Retinal pigment epithelial cell (primary cell): ENCODE measurements around the gene ISLR.

ENCODE experiments used
- DNase-seq: peaks from one replicate; pipeline ENCODE4 v3.0.0-alpha.2; 2010; ENCODE audit warnings: low read depth
- H3K4me3 ChIP-seq: 2 replicates; pipeline ENCODE4 v1.5.1; 2011; ENCODE audit warnings: mild to moderate bottlenecking, low read length, control low read depth, moderate library complexity
- TF ChIP-seq, protein P1 (sequence below): conservative IDR thresholded peaks from 2 replicates; pipeline ENCODE4 v1.5.1; 2011; ENCODE audit warnings: low read depth, low read length, control low read depth, inconsistent platforms

ISLR gene

GRCh38 chr15:74129586-74130154, 43.8 kb upstream of the ISLR start:
- TF ChIP-seq, protein P1, sequence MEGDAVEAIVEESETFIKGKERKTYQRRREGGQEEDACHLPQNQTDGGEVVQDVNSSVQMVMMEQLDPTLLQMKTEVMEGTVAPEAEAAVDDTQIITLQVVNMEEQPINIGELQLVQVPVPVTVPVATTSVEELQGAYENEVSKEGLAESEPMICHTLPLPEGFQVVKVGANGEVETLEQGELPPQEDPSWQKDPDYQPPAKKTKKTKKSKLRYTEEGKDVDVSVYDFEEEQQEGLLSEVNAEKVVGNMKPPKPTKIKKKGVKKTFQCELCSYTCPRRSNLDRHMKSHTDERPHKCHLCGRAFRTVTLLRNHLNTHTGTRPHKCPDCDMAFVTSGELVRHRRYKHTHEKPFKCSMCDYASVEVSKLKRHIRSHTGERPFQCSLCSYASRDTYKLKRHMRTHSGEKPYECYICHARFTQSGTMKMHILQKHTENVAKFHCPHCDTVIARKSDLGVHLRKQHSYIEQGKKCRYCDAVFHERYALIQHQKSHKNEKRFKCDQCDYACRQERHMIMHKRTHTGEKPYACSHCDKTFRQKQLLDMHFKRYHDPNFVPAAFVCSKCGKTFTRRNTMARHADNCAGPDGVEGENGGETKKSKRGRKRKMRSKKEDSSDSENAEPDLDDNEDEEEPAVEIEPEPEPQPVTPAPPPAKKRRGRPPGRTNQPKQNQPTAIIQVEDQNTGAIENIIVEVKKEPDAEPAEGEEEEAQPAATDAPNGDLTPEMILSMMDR: no peak
- no peak for DNase-seq
- no peak overlapping the region for H3K4me3 ChIP-seq

DNA sequence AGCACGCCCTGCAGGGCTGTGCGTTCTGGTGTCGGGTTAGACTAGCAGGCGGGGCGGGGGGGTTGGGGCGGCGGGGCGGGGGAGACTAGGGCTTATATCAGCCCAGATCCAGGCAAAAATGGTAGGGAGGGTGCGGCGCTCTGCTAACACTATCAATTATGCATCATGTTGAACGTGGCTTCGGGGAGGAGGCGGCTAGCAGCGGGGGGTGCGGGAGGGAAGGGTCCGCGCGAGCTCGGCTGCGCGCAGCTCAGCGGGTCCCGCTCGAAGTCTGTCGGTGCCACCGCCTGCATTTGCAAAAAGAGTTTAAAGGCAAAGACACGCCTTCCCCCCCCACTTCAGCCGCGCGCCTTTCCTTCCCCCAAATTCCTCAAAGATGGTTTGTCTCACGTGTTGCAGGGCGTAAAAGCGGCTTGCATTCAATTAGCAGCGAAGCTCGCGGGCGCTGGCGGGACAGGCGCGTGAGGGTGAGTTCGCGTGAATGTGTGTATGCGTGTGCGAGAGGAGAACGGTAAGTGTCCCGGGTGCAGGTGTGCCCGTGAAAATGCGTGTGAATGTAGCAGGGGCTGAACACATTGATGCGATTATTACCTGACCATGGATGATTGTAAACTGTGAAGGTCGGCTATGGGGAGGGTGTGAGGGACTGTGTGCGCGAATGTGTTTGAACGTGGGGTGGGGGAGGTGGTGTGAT, 43.2 kb upstream of the ISLR start, which contains the start of gene ISLR2:
Gene ISLR2 (plus strand): TSS at position 432 of the 694 bp plus-strand sequence. CDS start 2,169 bp downstream, outside the sequence.
- TF ChIP-seq, protein P1: no peak
- no peak for DNase-seq
- H3K4me3 ChIP-seq: no peak within 1 kb of the TSS

GRCh38 chr15:74130849-74131627, 42.5 kb upstream of the ISLR start:
- TF ChIP-seq, protein P1: no peak
- no peak for DNase-seq
- H3K4me3 ChIP-seq: no peak overlapping the region

GRCh38 chr15:74131628-74132413, 41.7 kb upstream of the ISLR start:
- no peak overlapping the region for H3K4me3 ChIP-seq
- no peak for DNase-seq
- TF ChIP-seq, protein P1: no peak

- no peak overlapping the region for H3K4me3 ChIP-seq
- TF ChIP-seq, protein P1: peak; percentile 2
- DNase-seq: no peak
Observed at GRCh38 chr15:74132681-74133651, 40.5 kb upstream of the ISLR start.
